Spleen (tissue), 7 donors: Measurements from ENCODE around the gene RNF141.

ENCODE experiments used
- POLR2A ChIP-seq, 3 donors: fragments of 450-650 bp; IDR thresholded peaks; one replicate each; pipeline ENCODE4 v1.5.1; 2017; ENCODE audit warnings: antibody characterized with exemption in 3 of 3, mild to moderate bottlenecking in 1 of 3
- POLR2AphosphoS5 ChIP-seq, 3 donors: sonication (generic); formaldehyde crosslinking; IDR thresholded peaks; one replicate each; pipeline ENCODE4 v1.5.1; 2017; ENCODE audit warnings: antibody characterized with exemption in 3 of 3
- TF ChIP-seq, protein P1 (sequence below), 11 experiments: fragments of 200-600 bp in 7 of 11; fragments of 450-650 bp in 4 of 11; sonication (generic) in 4 of 11; IDR thresholded peaks in 8 of 11; conservative IDR thresholded peaks in 3 of 11; 1 replicate in 7 of 11; 2 replicates in 4 of 11; pipeline versions ENCODE4 v1.4.0 to v1.8.0; 2016 to 2021; ENCODE audit warnings: antibody characterized with exemption in 11 of 11, inconsistent platforms in 4 of 11, mild to moderate bottlenecking in 1 of 11
- donor health status: DM: no; HTN: no; CAD: no; lungs with moderate emphysema.
- donor health status: DM: no; HTN: no; CAD: no.
- donor health status: DM: no; HTN: no; CAD: no.

DNA sequence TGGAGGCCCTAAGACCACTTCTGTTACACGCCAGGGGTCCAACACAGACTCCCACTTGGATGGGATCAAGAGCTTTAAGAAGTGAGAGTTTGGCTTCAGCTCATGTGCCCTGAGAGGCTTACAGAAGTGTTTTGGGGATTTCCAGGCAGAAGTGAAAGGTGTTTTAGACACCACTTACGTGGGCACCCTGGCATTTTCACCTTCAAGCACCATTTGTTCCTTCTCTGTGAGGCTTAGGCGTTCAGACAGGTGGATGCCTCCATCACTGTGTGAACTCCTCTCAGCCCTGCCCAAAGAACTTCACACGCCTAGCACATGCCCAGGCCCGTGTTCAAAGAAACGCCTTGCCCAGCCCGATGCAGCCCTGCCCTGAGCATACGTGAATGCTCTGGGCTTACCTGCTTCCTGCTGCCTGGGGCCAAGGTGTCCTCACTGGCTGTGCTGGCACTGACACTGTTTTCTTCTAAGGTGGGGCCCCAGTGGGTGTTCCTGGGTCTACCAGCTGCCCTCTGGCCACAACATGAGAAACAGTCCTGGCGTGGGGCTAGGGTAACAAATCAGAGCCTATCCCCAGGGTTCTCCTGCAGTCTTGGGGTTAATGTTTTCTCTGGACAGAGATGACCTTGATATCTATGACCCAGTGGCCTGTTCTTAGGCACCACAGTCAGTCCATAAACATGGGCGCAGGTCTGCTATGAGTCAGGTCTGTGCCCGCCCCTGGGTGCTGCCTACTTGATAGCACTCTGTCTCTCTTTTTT, 51.9 kb downstream of the RNF141 start:
- TF ChIP-seq POLR2AphosphoS5 (IDR thresholded peaks at IDR 0.05) (peak; percentile 67 to 69 (median 67)), POLR2A (IDR thresholded peaks at IDR 0.05) (no peak)
- TF ChIP-seq, protein P1, sequence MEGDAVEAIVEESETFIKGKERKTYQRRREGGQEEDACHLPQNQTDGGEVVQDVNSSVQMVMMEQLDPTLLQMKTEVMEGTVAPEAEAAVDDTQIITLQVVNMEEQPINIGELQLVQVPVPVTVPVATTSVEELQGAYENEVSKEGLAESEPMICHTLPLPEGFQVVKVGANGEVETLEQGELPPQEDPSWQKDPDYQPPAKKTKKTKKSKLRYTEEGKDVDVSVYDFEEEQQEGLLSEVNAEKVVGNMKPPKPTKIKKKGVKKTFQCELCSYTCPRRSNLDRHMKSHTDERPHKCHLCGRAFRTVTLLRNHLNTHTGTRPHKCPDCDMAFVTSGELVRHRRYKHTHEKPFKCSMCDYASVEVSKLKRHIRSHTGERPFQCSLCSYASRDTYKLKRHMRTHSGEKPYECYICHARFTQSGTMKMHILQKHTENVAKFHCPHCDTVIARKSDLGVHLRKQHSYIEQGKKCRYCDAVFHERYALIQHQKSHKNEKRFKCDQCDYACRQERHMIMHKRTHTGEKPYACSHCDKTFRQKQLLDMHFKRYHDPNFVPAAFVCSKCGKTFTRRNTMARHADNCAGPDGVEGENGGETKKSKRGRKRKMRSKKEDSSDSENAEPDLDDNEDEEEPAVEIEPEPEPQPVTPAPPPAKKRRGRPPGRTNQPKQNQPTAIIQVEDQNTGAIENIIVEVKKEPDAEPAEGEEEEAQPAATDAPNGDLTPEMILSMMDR (IDR thresholded peaks at IDR 0.05 in 8 of 11, conservative IDR thresholded peaks at IDR 0.05 in 3 of 11), result no peak
